HUES48 (cell line): Measurements from ENCODE around the gene NATD1.

Experiments used
- H3K27ac ChIP-seq: one replicate; pipeline ENCODE4 v1.7.0; 2013; ENCODE audit warnings: low read depth, low read length, inconsistent platforms
- H3K27me3 ChIP-seq: 2 replicates; pipeline ENCODE4 v1.6.1; 2013; ENCODE audit warnings: mild to moderate bottlenecking, low read length; ENCODE audit not compliant: control insufficient read depth, insufficient read depth
- H3K36me3 ChIP-seq: 2 replicates; pipeline ENCODE4 v1.6.1; 2013; ENCODE audit warnings: low read length; ENCODE audit not compliant: control insufficient read depth, insufficient read depth
- H3K4me1 ChIP-seq: 2 replicates; pipeline ENCODE4 v1.6.1; 2013; ENCODE audit warnings: mild to moderate bottlenecking, low read length; ENCODE audit not compliant: control insufficient read depth, insufficient read depth
- H3K4me3 ChIP-seq: 2 replicates; pipeline ENCODE4 v1.5.1; 2013; ENCODE audit warnings: mild to moderate bottlenecking, low read depth, low read length
- H3K9ac ChIP-seq: 2 replicates; pipeline ENCODE4 v1.6.1; 2013; ENCODE audit warnings: mild to moderate bottlenecking, low read depth, low read length, moderate library complexity
- H3K9me3 ChIP-seq: 2 replicates; pipeline ENCODE4 v1.6.1; 2013; ENCODE audit warnings: low read length; ENCODE audit not compliant: control insufficient read depth, insufficient read depth

NATD1 gene

GRCh38 chr17:21288571-21289017, 35.4 kb upstream of the NATD1 start:
- Histone ChIP-seq H3K9me3 (peaks cover 11% of the 10 kb centered on the region), H3K27ac (no peak overlapping the region), H3K36me3 (no peaks in the 10 kb centered on the region), H3K4me3 (no peak overlapping the region), H3K9ac (no peak overlapping the region), H3K27me3 (peaks cover 4% of the 10 kb centered on the region), H3K4me1 (peaks cover 11% of the 10 kb centered on the region; the same call in 1 of the 2 replicates)

GRCh38 chr17:21287703-21288449, 34.7 kb upstream of the NATD1 start:
- Histone ChIP-seq H3K27me3 (peaks cover 11% of the 10 kb centered on the region), H3K27ac (no peak overlapping the region), H3K36me3 (no peaks in the 10 kb centered on the region), H3K4me3 (no peak overlapping the region), H3K9ac (no peak overlapping the region), H3K9me3 (peaks cover 11% of the 10 kb centered on the region), H3K4me1 (peaks cover 11% of the 10 kb centered on the region; the same call in 1 of the 2 replicates)

- Histone ChIP-seq H3K9me3 (peaks cover 4% of the 10 kb centered on the region; the same call in 1 of the 2 replicates), H3K4me3 (no peak overlapping the region), H3K4me1 (peaks cover 11% of the 10 kb centered on the region; the same call in 1 of the 2 replicates), H3K27ac (no peak overlapping the region), H3K9ac (no peak overlapping the region), H3K36me3 (no peaks in the 10 kb centered on the region), H3K27me3 (peaks cover 18% of the 10 kb centered on the region)
Measured at GRCh38 chr17:21286909-21287702, 33.9 kb upstream of the NATD1 start.

GRCh38 chr17:21286066-21286770, 33.0 kb upstream of the NATD1 start:
- peaks cover 24% of the 10 kb centered on the region for H3K27me3 ChIP-seq
- H3K9me3 ChIP-seq: no peaks in the 10 kb centered on the region
- no peak overlapping the region for H3K27ac ChIP-seq
- peak overlapping the region; percentile 67 for H3K4me3 ChIP-seq
- H3K4me1 ChIP-seq: peaks cover 11% of the 10 kb centered on the region; the same call in 1 of the 2 replicates
- no peaks in the 10 kb centered on the region for H3K36me3 ChIP-seq
- H3K9ac ChIP-seq: no peak overlapping the region

- H3K27me3 ChIP-seq: peaks cover 24% of the 10 kb centered on the region
- peak overlapping the region; percentile 67 for H3K4me3 ChIP-seq
- H3K27ac ChIP-seq: no peak overlapping the region
- no peak overlapping the region for H3K9ac ChIP-seq
- H3K4me1 ChIP-seq: peaks cover 11% of the 10 kb centered on the region; the same call in 1 of the 2 replicates
- H3K36me3 ChIP-seq: no peaks in the 10 kb centered on the region
- H3K9me3 ChIP-seq: no peaks in the 10 kb centered on the region
Measured at GRCh38 chr17:21285164-21286065, 32.2 kb upstream of the NATD1 start.

- Histone ChIP-seq H3K9ac (peak within 1 kb of the TSS; percentile 40; the same call in 1 of the 2 replicates), H3K4me3 (peak within 1 kb of the TSS; percentile 67), H3K9me3 (no peaks in the 10 kb centered on the region), H3K27me3 (peaks cover 24% of the 10 kb centered on the region), H3K4me1 (peaks cover 11% of the 10 kb centered on the region; the same call in 1 of the 2 replicates), H3K36me3 (no peaks in the 10 kb centered on the region), H3K27ac (peak within 1 kb of the TSS; percentile 36)
Measured at GRCh38 chr17:21284319-21285163, 31.3 kb upstream of the NATD1 start, which contains the start of gene MAP2K3. TSS of gene MAP2K3 (plus strand) at chr17:21284711. CDS start at chr17:21284921, 210 bp downstream.

GRCh38 chr17:21283482-21284318, 30.5 kb upstream of the NATD1 start:
- peaks cover 11% of the 10 kb centered on the region; the same call in 1 of the 2 replicates for H3K4me1 ChIP-seq
- peak overlapping the region; percentile 67 for H3K4me3 ChIP-seq
- no peaks in the 10 kb centered on the region for H3K36me3 ChIP-seq
- no peaks in the 10 kb centered on the region for H3K9me3 ChIP-seq
- H3K27me3 ChIP-seq: peaks cover 24% of the 10 kb centered on the region
- H3K9ac ChIP-seq: no peak overlapping the region
- no peak overlapping the region for H3K27ac ChIP-seq

GRCh38 chr17:21282850-21283249, 29.6 kb upstream of the NATD1 start:
- H3K27ac ChIP-seq: no peak overlapping the region
- peaks cover 11% of the 10 kb centered on the region; the same call in 1 of the 2 replicates for H3K4me1 ChIP-seq

GRCh38 chr17:21282231-21282630, 29.0 kb upstream of the NATD1 start:
- Histone ChIP-seq H3K36me3 (no peaks in the 10 kb centered on the region), H3K27ac (no peak overlapping the region), H3K9me3 (no peaks in the 10 kb centered on the region), H3K27me3 (peaks cover 25% of the 10 kb centered on the region), H3K4me3 (no peak overlapping the region), H3K9ac (no peak overlapping the region), H3K4me1 (peaks cover 11% of the 10 kb centered on the region; the same call in 1 of the 2 replicates)

More at GRCh38 chr17:21282850-21283249, 29.6 kb upstream of the NATD1 start:
- Histone ChIP-seq H3K27me3 (peaks cover 24% of the 10 kb centered on the region), H3K9ac (no peak overlapping the region), H3K9me3 (no peaks in the 10 kb centered on the region), H3K36me3 (no peaks in the 10 kb centered on the region), H3K4me3 (no peak overlapping the region)
